ENCODE measurements around the gene RETREG2. TPM values are rescaled to one million over a fixed set of nuclear protein-coding genes. Genes with fewer than 3 reads are reported as not detected.
"Not testable (repeated sequence)": the region's sequence is repeated elsewhere in the genome, so short reads cannot be mapped to it uniquely, and the experiment has no call there.

RETREG2 gene
- total RNA-seq, 2 experiments from 2014 or later, result 104 to 111 TPM

DNA sequence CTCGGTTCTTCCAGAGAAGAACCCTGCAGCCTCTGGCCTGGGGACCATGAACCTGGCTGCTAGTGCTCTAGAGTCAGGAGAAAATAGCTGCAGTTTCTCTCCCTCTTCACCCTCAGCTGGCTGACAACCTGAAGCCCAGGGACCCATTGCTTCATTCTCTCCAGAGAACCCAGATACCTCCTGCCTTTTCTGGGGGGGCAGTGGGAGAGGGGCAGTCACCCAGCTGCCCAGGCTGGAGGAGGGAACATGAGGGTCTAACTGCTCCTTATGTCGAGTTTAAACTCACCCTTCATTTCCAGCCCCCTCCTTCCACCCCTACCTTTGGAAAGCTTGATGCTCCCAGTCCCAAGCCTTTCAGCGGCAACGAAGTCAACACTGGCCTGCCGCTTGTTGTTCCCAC lies 20.9 kb downstream of the RETREG2 start:
- Mint-ChIP-seq H3K27me3 (ENCODE audit: low read depth) (no peaks in the 10 kb centered on the region), H3K9me3 (ENCODE audit: insufficient read depth) (peaks cover 4% of the 10 kb centered on the region), H3K4me3 (no peak overlapping the region), H3K36me3 (ENCODE audit: low read depth) (peaks cover 17% of the 10 kb centered on the region), H3K27ac (no peak overlapping the region), H3K4me1 (ENCODE audit: low read depth) (peaks cover 19% of the 10 kb centered on the region)
- ATAC-seq, result no peak
- ChIA-PET POLR2A (no interaction called here), CTCF (interaction anchor here (1.0 to 2.6 kb wide), 5 partner anchors 7 to 40 kb away, joined by 3 to 12 read pairs (median 7); partner anchors contain the start of gene NHEJ1)
- DNase-seq, result no peak

DNA sequence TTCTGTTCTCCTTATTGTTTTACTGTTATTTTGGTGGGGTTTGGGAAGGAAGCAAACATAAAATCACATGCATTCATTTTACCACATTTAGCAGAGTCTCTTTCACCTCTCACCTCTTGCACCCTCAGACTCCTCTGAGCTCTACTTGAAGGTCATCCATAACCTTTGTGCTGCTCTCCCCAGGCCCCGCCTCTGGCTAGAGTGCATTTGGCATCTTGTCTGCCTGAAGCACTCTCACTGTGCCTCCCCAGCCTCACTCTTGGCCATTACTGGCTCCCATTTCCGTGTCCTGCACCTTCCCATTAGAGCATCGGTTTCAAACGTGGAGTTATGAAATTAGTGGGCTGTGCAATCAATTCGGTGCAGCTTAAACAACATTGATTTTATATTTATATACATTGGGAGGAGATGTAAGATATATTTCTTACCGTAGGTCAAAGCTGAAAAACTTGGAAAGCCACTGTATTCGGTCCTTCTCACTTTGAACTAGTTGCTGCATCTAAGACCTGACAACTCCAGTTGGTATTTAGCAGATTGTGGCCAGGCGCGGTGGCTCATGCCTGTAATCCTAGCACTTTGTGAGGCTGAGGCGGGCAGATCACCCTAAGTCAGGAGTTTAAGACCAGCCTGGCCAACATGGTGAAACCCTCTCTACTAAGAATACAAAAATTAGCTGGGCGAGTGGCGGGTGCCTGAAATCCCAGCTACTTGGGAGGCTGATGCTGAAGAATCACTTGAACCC lies 21.6 kb downstream of the RETREG2 start:
- Mint-ChIP-seq H3K36me3 (ENCODE audit: low read depth) (peaks cover 20% of the 10 kb centered on the region), H3K4me1 (ENCODE audit: low read depth) (peaks cover 20% of the 10 kb centered on the region), H3K4me3 (peak overlapping the region; percentile 34), H3K27ac (peak overlapping the region; percentile 76), H3K27me3 (ENCODE audit: low read depth) (no peaks in the 10 kb centered on the region), H3K9me3 (ENCODE audit: insufficient read depth) (peaks cover 8% of the 10 kb centered on the region)
- CTCF ChIA-PET, result interaction anchor here (0.9 to 2.6 kb wide), 10 partner anchors 8 to 95 kb away, joined by 3 to 12 read pairs (median 4); partner anchors contain the start of genes DNAJB2 and NHEJ1
- POLR2A ChIA-PET, result interaction anchor here (0.8 to 1.8 kb wide), 11 partner anchors 11 to 188 kb away, joined by 3 to 27 read pairs (median 5); partner anchors contain the start of genes ABCB6, ANKZF1, ATG9A and CNPPD1
- DNase-seq (no peak), ATAC-seq (peak; percentile 33)

DNA sequence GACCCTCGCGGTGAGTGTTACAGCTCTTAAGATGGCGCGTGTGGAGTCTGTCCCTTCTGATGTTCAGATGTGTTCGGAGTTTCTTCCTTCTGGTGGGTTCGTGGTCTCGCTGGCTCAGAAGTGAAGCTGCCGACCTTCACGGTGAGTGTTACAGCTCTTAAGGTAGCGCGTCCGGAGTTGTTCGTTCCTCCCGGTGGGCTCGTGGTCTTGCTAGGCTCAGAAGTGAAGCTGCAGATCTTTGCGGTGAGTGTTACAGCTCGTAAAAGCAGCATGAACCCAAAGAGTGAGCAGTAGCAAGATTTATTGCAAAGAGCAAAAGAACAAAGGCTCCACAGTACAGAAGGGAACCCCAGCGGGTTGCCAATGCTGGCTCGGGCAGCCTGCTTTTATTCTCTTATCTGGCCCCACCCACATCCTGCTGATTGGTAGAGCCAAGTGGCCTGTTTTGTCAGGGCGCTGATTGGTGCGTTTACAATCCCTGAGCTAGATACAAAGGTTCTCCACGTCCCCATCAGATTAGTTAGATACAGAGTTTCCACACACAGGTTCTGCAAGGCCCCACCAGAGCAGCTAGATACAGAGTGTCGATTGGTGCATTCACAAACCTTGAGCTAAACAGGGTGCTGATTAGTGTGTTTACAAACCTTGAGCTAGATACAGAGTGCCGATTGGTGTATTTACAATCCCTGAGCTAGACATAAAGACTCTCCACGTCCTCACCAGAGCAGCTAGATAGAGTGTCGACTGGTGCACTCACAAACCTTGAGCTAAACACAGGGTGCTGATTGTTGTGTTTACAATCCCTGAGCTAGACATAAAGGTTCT lies 22.6 kb downstream of the RETREG2 start:
- Mint-ChIP-seq H3K36me3 (ENCODE audit: low read depth) (peaks cover 20% of the 10 kb centered on the region), H3K27ac (peak overlapping the region; percentile 95), H3K4me1 (ENCODE audit: low read depth) (peaks cover 22% of the 10 kb centered on the region), H3K4me3 (peak overlapping the region; percentile 73)
- ChIA-PET CTCF (interaction anchor here (0.9 to 2.6 kb wide), 8 partner anchors 9 to 94 kb away, joined by 3 to 12 read pairs (median 6); partner anchors contain the start of gene DNAJB2), POLR2A (interaction anchor here (0.6 to 1.8 kb wide), 15 partner anchors 12 to 187 kb away, joined by 3 to 27 read pairs (median 5); partner anchors contain the start of genes ABCB6, ANKZF1, ATG9A and CNPPD1)
- not testable (repeated sequence) for H3K9me3 Mint-ChIP-seq (ENCODE audit: insufficient read depth); H3K27me3 Mint-ChIP-seq (ENCODE audit: low read depth); ATAC-seq
- peak; percentile 61 for DNase-seq

DNA sequence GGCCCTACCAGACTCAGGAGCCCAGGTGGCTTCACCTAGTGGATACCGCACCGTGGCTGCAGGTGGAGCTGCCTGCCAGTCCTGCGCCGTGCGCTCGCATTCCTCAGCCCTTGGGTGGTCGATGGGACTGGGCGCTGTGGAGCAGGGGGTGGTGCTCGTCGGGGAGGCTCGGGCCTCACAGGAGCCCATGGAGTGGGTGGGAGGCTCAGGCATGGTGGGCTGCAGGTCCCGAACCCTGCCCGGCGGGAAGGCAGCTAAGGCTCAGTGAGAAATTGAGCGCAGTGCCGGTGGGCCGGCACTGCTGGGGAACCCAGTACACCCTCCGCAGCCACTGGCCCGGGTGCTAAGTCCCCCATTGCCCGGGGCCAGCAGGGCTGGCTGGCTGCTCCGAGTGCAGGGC lies 23.3 kb downstream of the RETREG2 start:
- peaks cover 20% of the 10 kb centered on the region for H3K36me3 Mint-ChIP-seq (ENCODE audit: low read depth)
- ChIA-PET CTCF (interaction anchor here (2.5 to 2.6 kb wide), 2 partner anchors 20 to 30 kb away, joined by 10 to 12 read pairs; no protein-coding TSS in a partner anchor), POLR2A (interaction anchor here (1.2 to 1.8 kb wide), 8 partner anchors 12 to 186 kb away, joined by 3 to 27 read pairs (median 6); partner anchors contain the start of genes ABCB6, ANKZF1, ATG9A and CNPPD1)
- peaks cover 28% of the 10 kb centered on the region for H3K4me1 Mint-ChIP-seq (ENCODE audit: low read depth)
- DNase-seq; H3K27me3 Mint-ChIP-seq (ENCODE audit: low read depth); H3K4me3 Mint-ChIP-seq; H3K9me3 Mint-ChIP-seq (ENCODE audit: insufficient read depth); ATAC-seq: not testable (repeated sequence)
- peak overlapping the region; percentile 95 for H3K27ac Mint-ChIP-seq

DNA sequence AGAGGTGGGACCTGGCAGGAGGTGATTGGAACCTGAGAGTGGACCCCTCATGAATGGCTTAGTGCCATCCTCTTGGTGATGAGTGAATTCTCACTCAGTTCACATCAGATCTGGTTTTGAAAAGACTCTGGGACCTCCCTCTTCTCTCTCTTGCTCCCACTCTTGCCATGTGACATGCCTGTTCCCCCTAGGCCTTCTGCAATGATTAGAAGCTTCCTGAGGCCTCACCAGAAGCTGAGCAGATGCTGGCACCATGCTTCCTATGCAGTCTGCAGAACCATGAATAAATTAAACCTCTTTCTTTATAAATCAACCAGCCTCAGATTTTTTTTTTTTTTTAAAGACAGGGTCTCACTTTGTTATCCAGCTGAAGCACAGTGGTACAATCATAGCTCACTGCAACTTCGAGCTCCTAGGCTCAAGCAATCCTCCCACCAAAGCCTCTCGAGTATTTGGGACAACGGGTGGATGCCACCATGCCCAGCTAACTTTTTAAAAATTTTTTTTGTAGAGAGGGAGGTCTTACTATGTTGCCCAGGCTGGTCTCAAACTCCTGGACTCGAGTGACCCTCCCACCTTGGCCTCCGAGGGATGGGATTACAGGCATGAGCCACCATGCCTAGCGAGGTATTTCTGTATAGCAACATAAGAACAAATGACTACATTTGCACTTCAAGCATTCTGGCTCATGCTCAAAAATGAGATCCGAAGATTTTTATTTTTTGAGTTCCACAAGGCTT lies 26.5 kb downstream of the RETREG2 start:
- POLR2A ChIA-PET, result interaction anchor here (0.6 kb wide), 1 partner anchor 44 kb away, joined by 3 read pairs; the partner anchor contains the start of gene NHEJ1
- no peak overlapping the region for H3K27ac Mint-ChIP-seq

DNA sequence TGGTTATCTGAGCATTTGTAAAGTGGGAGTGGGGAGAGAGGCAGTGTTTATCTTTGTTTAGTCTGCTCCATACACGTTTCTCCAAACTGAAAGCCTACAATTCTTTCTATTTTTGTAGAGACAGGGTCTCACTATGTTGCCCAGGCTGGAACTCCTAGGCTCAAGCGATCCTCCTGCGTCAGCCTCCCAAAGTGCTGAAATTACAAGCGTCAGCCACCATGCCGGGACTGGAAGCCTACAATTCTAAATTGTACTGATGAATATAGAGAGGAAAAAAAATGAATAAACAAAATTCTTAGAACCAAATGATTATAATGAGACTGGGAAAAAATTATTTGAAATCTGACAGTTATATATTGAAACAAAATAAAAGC lies 27.1 kb downstream of the RETREG2 start:
- Mint-ChIP-seq H3K27me3 (ENCODE audit: low read depth) (no peaks in the 10 kb centered on the region), H3K4me1 (ENCODE audit: low read depth) (peaks cover 53% of the 10 kb centered on the region), H3K36me3 (ENCODE audit: low read depth) (peaks cover 50% of the 10 kb centered on the region), H3K27ac (peak overlapping the region; percentile 55), H3K4me3 (no peak overlapping the region), H3K9me3 (ENCODE audit: insufficient read depth) (peaks cover 9% of the 10 kb centered on the region)
- ChIA-PET CTCF (interaction anchor here (1.1 to 2.0 kb wide), 4 partner anchors 8 to 329 kb away, joined by 3 to 17 read pairs (median 10); partner anchors contain the start of gene CNPPD1), POLR2A (interaction anchor here (1.1 to 5.3 kb wide), 3 partner anchors 8 to 29 kb away, joined by 7 to 49 read pairs (median 9); partner anchors contain the start of genes ABCB6, CNPPD1 and RETREG2)
- DNase-seq (no peak), ATAC-seq (no peak)

More for the DNA sequence above, 26.5 kb downstream of the RETREG2 start:
- Mint-ChIP-seq H3K27me3 (ENCODE audit: low read depth) (no peaks in the 10 kb centered on the region), H3K9me3 (ENCODE audit: insufficient read depth) (peaks cover 9% of the 10 kb centered on the region), H3K36me3 (ENCODE audit: low read depth) (peaks cover 45% of the 10 kb centered on the region), H3K4me3 (no peak overlapping the region), H3K4me1 (ENCODE audit: low read depth) (peaks cover 50% of the 10 kb centered on the region)
- no peak for DNase-seq
- no peak for ATAC-seq
- CTCF ChIA-PET, result interaction anchor here (1.7 kb wide), 1 partner anchor 74 kb away, joined by 3 read pairs; the partner anchor contains the start of gene DNAJB2

DNA sequence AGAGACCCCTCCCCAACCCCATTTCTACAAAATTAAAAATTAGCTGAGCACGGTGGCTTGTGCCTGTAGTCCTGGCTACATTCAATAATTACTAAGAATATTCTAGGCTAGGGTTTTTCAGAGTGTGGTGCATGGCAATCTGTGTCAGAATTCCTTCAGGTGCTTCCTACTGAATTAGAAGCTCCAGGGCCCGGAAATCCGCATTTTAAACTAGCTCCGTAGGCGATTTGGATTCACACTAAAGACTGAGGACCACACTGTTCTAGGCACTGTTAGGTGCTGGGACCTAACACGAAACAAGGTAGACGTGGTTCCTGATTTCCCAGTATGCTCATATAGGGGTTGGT lies 27.9 kb downstream of the RETREG2 start:
- CTCF ChIA-PET, result interaction anchor here (0.8 to 4.6 kb wide), 16 partner anchors 9 to 330 kb away, joined by 3 to 49 read pairs (median 4); partner anchors contain the start of genes CNPPD1, DNAJB2, NHEJ1 and SLC23A3
- H3K4me1 Mint-ChIP-seq (ENCODE audit: low read depth), result peaks cover 53% of the 10 kb centered on the region
- H3K27me3 Mint-ChIP-seq (ENCODE audit: low read depth), result no peaks in the 10 kb centered on the region
- peaks cover 7% of the 10 kb centered on the region for H3K9me3 Mint-ChIP-seq (ENCODE audit: insufficient read depth)
- peaks cover 49% of the 10 kb centered on the region for H3K36me3 Mint-ChIP-seq (ENCODE audit: low read depth)
- ATAC-seq (no peak), DNase-seq (no peak)
- peak overlapping the region; percentile 96 for H3K27ac Mint-ChIP-seq
- peak overlapping the region; percentile 86 for H3K4me3 Mint-ChIP-seq
- POLR2A ChIA-PET, result interaction anchor here (0.6 to 5.3 kb wide), 17 partner anchors 9 to 75 kb away, joined by 3 to 49 read pairs (median 6); partner anchors contain the start of genes ABCB6, ANKZF1, ATG9A and CNPPD1

DNA sequence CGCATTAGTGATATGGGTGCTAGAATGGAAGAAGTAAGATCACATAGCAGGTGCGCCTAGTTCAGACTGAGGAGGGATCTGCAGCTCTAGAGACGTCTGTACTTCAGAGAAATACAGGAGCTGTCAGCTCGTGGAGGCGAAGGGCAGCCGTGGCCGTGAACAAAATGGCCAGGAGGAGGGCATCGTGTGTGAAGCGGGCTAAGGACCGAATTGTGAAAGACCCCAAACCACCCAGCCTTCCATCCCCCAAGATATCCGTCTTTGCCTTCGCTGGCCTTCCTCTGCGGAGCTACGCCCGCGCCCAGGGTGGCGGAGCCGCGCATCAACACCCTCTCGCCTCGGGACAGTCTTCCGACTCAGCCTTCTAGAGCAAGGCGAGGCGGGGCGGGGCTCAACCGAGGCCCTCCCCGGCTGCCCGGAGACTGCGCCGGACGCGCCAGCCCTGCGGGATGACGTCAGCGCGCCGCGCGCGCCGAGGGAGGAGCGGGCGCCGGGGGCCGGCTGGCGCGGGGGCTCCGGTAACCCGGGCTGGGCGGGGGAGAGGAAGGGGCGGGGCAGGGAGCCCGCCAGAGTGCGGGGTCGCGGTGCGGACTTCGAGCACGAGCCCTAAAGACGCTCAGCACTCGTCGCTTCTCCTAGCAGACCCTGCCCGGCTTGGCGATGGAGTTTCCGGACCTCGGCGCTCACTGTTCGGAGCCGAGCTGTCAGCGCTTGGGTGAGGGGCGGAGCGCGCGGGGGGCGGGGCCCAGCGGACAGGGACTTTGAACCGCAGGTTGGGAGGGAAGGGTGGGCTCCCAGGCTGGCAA lies 28.5 kb downstream of the RETREG2 start, which contains the start of gene ZFAND2B:
Gene ZFAND2B (plus strand): TSS at position 455 of the 806 bp plus-strand sequence. CDS start 206 bp downstream, at position 661.
- no peaks in the 10 kb centered on the region for H3K27me3 Mint-ChIP-seq (ENCODE audit: low read depth)
- H3K4me1 Mint-ChIP-seq (ENCODE audit: low read depth), result peaks cover 57% of the 10 kb centered on the region
- peaks cover 5% of the 10 kb centered on the region for H3K9me3 Mint-ChIP-seq (ENCODE audit: insufficient read depth)
- DNase-seq (peak; percentile 95), ATAC-seq (peak; percentile 98)
- peaks cover 49% of the 10 kb centered on the region for H3K36me3 Mint-ChIP-seq (ENCODE audit: low read depth)
- ChIA-PET CTCF (interaction anchor here (0.8 to 4.6 kb wide), 17 partner anchors 10 to 330 kb away, joined by 3 to 49 read pairs (median 4); partner anchors contain the start of genes CNPPD1, DNAJB2, NHEJ1 and SLC23A3), POLR2A (interaction anchor here (0.6 to 5.3 kb wide), 19 partner anchors 9 to 76 kb away, joined by 3 to 49 read pairs (median 6); partner anchors contain the start of genes ABCB6, ANKZF1, ATG9A and CNPPD1)
- peak within 1 kb of the TSS; percentile 86 for H3K4me3 Mint-ChIP-seq
- H3K27ac Mint-ChIP-seq, result peak within 1 kb of the TSS; percentile 96

DNA sequence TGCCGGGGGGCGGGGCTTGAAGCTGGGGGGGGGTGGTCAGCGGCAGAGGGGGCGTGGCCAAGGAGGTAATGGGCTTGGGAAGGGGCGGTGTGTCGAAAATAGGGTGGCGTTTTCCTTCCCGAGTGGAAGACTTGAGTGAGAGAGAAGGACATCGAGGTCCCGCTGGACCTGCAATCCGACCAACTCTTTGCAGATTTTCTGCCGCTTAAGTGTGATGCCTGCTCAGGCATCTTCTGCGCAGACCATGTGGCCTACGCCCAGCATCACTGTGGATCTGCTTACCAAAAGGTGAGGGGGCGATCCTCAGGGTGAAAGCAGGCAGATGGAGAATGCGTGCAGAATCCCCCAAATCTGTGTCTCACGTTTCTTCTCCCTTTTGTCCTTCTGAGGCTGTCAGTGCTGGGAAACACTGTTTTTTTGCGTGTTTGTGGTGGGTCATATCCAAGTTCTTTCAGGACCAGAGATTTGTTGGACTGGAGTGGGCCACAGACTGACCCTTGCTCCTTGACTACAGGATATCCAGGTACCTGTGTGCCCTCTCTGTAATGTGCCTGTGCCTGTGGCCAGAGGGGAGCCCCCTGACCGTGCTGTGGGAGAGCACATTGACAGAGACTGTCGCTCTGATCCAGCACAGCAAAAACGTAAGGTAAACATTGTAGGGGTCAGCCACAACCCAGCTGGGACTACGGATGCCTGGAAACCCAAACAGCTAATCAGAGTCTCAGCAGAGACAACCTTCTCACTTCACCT lies 29.2 kb downstream of the RETREG2 start:
- DNase-seq, result no peak
- H3K4me1 Mint-ChIP-seq (ENCODE audit: low read depth), result peaks cover 62% of the 10 kb centered on the region
- H3K36me3 Mint-ChIP-seq (ENCODE audit: low read depth), result peaks cover 52% of the 10 kb centered on the region
- ATAC-seq, result no peak
- ChIA-PET CTCF (interaction anchor here (1.0 to 4.6 kb wide), 10 partner anchors 10 to 181 kb away, joined by 3 to 49 read pairs (median 12); partner anchors contain the start of genes CNPPD1, NHEJ1 and SLC23A3), POLR2A (interaction anchor here (0.7 to 5.3 kb wide), 12 partner anchors 12 to 47 kb away, joined by 3 to 49 read pairs (median 7); partner anchors contain the start of genes ANKZF1, ATG9A, CNPPD1 and GLB1L)
- no peaks in the 10 kb centered on the region for H3K27me3 Mint-ChIP-seq (ENCODE audit: low read depth)
- peaks cover 5% of the 10 kb centered on the region for H3K9me3 Mint-ChIP-seq (ENCODE audit: insufficient read depth)
- peak overlapping the region; percentile 96 for H3K27ac Mint-ChIP-seq
- peak overlapping the region; percentile 86 for H3K4me3 Mint-ChIP-seq
